Naive B cell (primary cell): ENCODE measurements around the gene ZMYM3. TPM values are rescaled to one million over a fixed set of nuclear protein-coding genes. Genes with fewer than 3 reads are reported as not detected.

Experiments used
- ATAC-seq, 2 donors: fragments of 150-1000 bp; cut with Tn5 transposase; 2 replicates each; pipeline ENCODE4 v1.10.0; 2021; ENCODE audit warnings: low read depth in 2 of 2, mild to moderate bottlenecking in 2 of 2, moderate library complexity in 2 of 2
- DNase-seq: peaks from one replicate; pipeline ENCODE4 v3.0.0; 2022
- H3K27ac Mint-ChIP-seq, 6 donors: one replicate each; pipeline ENCODE4 v1.8.0; 2020 to 2022; ENCODE audit warnings: mild to moderate bottlenecking in 6 of 6, mixed read lengths in 6 of 6, moderate library complexity in 5 of 6, inconsistent platforms in 2 of 6
- H3K27me3 Mint-ChIP-seq, 3 donors: one replicate each; pipeline ENCODE4 v1.8.0; 2021 to 2022; ENCODE audit warnings: mixed read lengths in 3 of 3, mild to moderate bottlenecking in 1 of 3
- H3K36me3 Mint-ChIP-seq, 2 donors: one replicate each; pipeline ENCODE4 v1.8.0; 2020 to 2022; ENCODE audit warnings: mixed read lengths in 2 of 2, inconsistent platforms in 1 of 2, mild to moderate bottlenecking in 1 of 2
- H3K4me1 Mint-ChIP-seq, 3 donors: one replicate each; pipeline ENCODE4 v1.8.0; 2020 to 2022; ENCODE audit warnings: mixed read lengths in 3 of 3, inconsistent platforms in 1 of 3, mild to moderate bottlenecking in 1 of 3, moderate library complexity in 1 of 3
- H3K4me3 Mint-ChIP-seq, 8 donors: one replicate each; pipeline ENCODE4 v1.8.0; 2020 to 2022; ENCODE audit warnings: mild to moderate bottlenecking in 8 of 8, mixed read lengths in 8 of 8, moderate library complexity in 8 of 8, inconsistent platforms in 2 of 8
- H3K9me3 Mint-ChIP-seq, 7 donors: one replicate each; pipeline ENCODE4 v1.8.0; 2020 to 2022; ENCODE audit warnings: mixed read lengths in 7 of 7, mild to moderate bottlenecking in 5 of 7, inconsistent platforms in 2 of 7, moderate library complexity in 1 of 7
- polyA plus RNA-seq, 6 donors: library from polyadenylated mRNA; unstranded; fragments of 300-500 nt; fragmentation: Illumina TruSeq; gene quantifications; one replicate each; pipeline ENCODE4 v1.2.3, GENCODE V29; 2021; ENCODE audit warnings: low read depth in 6 of 6

Gene ZMYM3
- polyA plus RNA-seq, 6 donors from 2014 or later: 5.8 to 10.0 (median 7.8) TPM

DNA sequence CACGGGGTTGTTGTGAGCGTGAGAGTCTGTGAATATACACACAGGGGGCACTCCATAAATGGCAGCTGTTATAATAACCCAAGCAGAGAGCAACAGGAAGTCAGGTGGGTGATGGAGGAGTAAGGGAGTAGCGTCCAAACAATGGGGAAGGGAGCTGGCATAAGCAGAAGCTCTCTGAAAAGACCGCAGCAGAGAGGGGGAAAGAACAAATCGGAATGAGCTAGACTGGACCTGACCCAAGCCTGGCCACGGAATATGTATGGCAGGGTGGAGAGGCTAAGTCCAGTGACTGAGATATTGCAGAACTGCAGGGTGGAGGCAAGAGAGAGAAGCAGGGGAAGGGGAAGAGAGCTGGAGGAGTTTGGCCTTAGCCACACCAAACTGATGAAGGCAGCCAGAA is 37.5 kb downstream of the ZMYM3 start:
- Mint-ChIP-seq H3K9me3 (peaks cover 0 to 2% (median 0%) of the 10 kb centered on the region in 7 donors), H3K36me3 (no peaks in the 10 kb centered on the region), H3K4me3 (no peak overlapping the region), H3K27ac (no peak overlapping the region), H3K27me3 (peaks cover 0 to 15% (median 0%) of the 10 kb centered on the region in 3 donors), H3K4me1 (no peaks in the 10 kb centered on the region)
- ATAC-seq: no peak
- DNase-seq: no peak

DNA sequence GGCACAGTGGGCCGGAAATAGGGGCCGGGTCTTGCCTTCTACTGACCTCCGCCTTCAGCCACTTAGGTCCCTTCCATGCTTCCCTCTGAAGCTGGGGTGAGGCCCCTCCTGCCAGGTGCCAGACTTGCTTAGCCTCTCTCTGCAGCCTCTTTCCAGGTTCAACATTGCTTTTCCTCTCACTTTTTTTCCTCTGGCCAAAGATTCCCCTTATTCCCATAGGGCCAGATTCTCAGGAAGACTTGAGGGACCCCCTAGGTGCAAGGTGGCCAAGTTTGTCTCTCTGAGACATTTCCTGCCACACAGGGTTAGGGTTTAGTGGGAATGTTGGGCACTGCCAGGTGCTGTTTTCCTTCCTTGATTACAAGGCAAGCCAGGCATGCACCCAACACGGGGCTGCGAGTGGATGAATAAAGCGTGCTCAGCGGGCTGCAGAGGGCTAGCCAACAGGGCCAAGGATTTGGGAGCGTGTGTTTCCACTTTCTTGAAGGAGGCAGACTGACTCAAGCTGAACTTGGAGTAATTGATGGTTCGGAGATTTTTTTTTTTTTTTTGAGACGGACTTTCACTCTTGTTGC is 38.5 kb downstream of the ZMYM3 start:
- Mint-ChIP-seq H3K27ac (no peak overlapping the region), H3K4me3 (peak overlapping the region in 1 of 8 donors; percentile 64), H3K36me3 (no peaks in the 10 kb centered on the region), H3K4me1 (no peaks in the 10 kb centered on the region), H3K9me3 (peaks cover 0 to 2% (median 0%) of the 10 kb centered on the region in 7 donors), H3K27me3 (peaks cover 0 to 15% (median 0%) of the 10 kb centered on the region in 3 donors)
- DNase-seq (no peak), ATAC-seq (no peak)

DNA sequence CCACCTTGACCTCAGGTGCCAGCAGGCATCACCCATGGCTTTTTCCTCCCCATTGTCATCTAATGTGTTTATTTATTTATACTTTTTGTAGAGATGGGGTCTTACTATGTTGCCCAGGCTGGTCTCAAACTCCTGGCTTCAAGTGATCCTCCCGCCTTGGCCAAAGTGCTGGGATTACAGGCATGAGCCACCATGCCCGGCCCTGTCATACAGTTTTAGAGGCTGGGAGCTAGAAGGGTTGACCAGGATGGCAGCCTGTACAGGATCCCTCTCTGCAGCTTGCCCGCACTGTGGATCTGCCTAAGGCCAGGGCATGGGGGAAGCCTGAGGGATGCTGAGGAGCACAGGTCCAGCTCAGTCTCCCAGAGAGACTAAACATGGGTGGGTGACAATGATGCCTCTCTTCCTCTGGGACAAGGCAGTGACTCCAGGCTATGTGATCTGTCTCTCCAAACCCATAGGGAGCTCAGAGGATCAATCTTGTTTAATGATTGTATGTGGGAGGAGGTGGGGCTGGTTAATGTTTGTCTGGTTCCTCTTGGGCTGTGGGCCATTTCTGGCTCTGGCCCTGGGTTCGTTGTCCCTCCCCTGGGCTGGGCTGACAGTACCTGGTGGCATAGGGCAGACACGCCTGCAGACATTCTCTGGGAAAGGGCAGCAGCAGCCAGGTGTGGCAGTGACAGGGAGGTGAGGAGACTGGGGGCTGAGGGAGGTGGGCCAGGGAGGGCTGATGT is 39.2 kb downstream of the ZMYM3 start:
- Mint-ChIP-seq H3K27ac (no peak overlapping the region), H3K36me3 (no peaks in the 10 kb centered on the region), H3K27me3 (peaks cover 0 to 15% (median 0%) of the 10 kb centered on the region in 3 donors), H3K4me1 (no peaks in the 10 kb centered on the region), H3K4me3 (no peak overlapping the region), H3K9me3 (peaks cover 0 to 2% (median 0%) of the 10 kb centered on the region in 7 donors)
- no peak for ATAC-seq
- DNase-seq: no peak

DNA sequence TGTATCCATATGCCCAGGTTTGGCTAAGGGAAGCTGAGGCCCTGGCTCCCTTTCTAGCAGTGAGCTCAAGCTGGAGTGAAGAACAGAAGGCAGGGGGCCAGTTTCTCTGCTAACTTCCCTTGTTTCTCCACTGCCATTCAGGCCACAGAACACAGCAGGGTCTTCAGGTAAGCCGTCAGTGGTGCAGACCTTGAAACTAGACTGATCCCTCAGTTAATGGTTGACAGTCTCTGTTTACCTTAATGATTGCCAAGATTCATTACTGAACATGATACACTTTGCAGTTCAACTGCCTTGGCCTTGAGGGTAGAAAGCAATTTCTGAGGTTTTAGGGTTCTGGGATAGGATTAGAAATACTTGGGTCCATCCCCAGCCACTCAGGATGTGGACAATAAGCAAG is 39.8 kb downstream of the ZMYM3 start:
- H3K27ac Mint-ChIP-seq: no peak overlapping the region
- peaks cover 0 to 5% of the 10 kb centered on the region in 2 donors for H3K36me3 Mint-ChIP-seq
- H3K4me1 Mint-ChIP-seq: no peaks in the 10 kb centered on the region
- ATAC-seq: no peak
- H3K27me3 Mint-ChIP-seq: peaks cover 0 to 20% (median 6%) of the 10 kb centered on the region in 3 donors
- peaks cover 0 to 2% (median 0%) of the 10 kb centered on the region in 7 donors for H3K9me3 Mint-ChIP-seq
- no peak for DNase-seq
- peak overlapping the region in 1 of 8 donors; percentile 35 for H3K4me3 Mint-ChIP-seq

DNA sequence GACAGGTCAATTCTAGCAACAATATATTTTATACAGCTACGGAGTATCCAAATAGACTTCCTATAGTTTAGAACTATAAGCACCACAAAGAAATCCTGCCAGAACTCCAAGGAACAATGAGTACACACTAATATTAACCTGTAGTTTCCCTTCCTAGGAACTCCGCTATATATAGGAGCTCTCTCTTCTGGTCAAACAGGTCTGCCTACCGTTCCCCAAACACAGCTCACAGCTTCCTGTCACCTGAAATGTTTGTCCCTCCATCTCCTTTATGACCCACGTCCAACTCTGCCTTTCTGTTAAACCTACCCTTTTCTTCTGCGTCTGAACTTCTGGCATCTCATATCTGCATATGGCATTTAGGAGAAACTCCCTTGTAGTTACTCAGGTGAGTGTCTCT is 41.4 kb downstream of the ZMYM3 start:
- H3K36me3 Mint-ChIP-seq: peaks cover 0 to 6% of the 10 kb centered on the region in 2 donors
- DNase-seq (no peak), ATAC-seq (no peak)
- H3K4me1 Mint-ChIP-seq: no peaks in the 10 kb centered on the region
- no peak overlapping the region for H3K27ac Mint-ChIP-seq
- peaks cover 0 to 21% (median 8%) of the 10 kb centered on the region in 3 donors for H3K27me3 Mint-ChIP-seq
- H3K4me3 Mint-ChIP-seq: no peak overlapping the region
- H3K9me3 Mint-ChIP-seq: peaks cover 0 to 1% (median 0%) of the 10 kb centered on the region in 7 donors

DNA sequence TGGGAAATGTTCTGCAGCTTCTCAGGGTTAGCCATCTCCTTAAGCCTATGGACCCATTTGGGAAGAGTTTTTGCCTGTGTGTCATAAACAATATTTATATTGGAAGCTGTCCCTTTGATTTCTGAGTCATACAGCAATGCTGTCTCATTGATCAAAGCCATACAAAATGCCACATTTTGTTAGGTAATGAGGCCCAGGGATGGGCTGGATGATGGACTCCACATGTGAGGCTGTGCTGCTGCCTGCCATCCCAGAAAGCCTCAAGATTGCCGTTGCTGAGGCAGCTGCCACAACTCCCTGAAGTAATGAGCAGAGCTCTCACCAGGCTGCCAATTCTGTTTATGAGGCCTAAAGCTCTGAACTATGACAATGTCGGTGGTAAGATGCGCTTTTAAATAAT is 43.1 kb downstream of the ZMYM3 start:
- H3K27me3 Mint-ChIP-seq: peaks cover 0 to 21% (median 8%) of the 10 kb centered on the region in 3 donors
- no peaks in the 10 kb centered on the region for H3K4me1 Mint-ChIP-seq
- H3K36me3 Mint-ChIP-seq: peaks cover 0 to 6% of the 10 kb centered on the region in 2 donors
- no peak overlapping the region for H3K4me3 Mint-ChIP-seq
- no peak overlapping the region for H3K27ac Mint-ChIP-seq
- peaks cover 0 to 1% (median 0%) of the 10 kb centered on the region in 7 donors for H3K9me3 Mint-ChIP-seq
- ATAC-seq: no peak
- DNase-seq: no peak

DNA sequence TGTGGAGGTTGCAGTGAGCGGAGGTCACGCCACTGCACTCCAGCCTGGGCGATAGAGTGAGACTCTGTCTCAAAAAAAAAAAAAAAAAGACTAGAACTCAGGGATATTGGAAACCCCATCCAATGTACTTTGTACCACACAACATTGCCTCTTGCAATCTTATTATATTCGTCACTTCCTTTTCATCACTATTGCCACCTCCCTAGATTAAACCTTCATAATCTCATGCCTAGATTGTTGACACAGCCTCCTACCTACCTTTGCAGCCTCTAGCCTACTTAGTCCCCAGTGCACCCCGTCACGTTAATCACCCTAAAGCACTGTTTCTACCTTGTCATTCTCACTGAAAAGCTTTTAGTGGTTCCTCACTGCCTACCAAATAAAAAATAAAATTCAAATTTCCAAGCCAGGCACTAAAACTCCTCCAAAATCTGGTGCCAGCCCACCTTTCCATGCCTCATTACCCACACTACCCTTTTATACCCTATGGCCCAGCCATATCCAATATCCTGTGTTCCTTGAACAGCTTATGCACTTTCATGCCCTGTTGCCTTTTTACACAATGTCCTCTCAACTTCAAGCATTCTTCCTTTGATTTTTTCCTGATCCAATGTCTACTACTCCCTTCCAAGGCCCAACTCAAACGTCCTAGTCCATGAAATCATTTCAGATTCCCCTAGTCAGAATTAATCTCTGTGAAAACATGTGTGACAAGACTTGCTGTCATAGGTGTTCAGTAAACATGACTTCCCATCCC is 54.5 kb downstream of the ZMYM3 start:
- H3K9me3 Mint-ChIP-seq: peaks cover 0 to 7% (median 0%) of the 10 kb centered on the region in 7 donors
- no peaks in the 10 kb centered on the region for H3K36me3 Mint-ChIP-seq
- H3K27me3 Mint-ChIP-seq: no peaks in the 10 kb centered on the region
- ATAC-seq (no peak), DNase-seq (no peak)
- H3K4me1 Mint-ChIP-seq: peaks cover 23 to 31% (median 23%) of the 10 kb centered on the region in 3 donors
- peak overlapping the region in 3 of 8 donors; percentile 54 to 74 (median 59) for H3K4me3 Mint-ChIP-seq
- peak overlapping the region in 3 of 6 donors; percentile 16 to 61 (median 51) for H3K27ac Mint-ChIP-seq

DNA sequence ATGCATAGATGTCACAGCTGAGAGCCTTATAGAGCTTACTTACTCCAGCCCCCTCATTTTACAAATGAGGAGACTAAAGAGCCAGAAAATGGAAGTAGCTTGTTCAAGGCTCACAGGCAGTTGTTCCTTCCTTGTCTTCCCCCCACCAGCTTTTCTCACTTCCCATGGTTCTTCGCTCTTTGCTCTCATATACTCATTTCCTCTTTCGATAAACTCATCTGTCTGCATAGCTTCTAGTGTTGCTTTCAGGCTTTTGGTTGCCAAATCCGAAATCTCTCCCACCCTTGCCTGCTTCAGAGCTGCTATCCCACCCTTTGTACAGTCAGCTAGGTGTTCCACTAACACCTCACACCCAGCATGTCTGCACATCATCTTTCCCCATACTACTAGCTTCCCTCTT is 55.9 kb downstream of the ZMYM3 start:
- DNase-seq (peak; percentile 61), ATAC-seq (peak; percentile 97 to 98)
- Mint-ChIP-seq H3K27ac (peak overlapping the region; percentile 75 to 96 (median 90)), H3K27me3 (no peaks in the 10 kb centered on the region), H3K36me3 (no peaks in the 10 kb centered on the region), H3K4me1 (peaks cover 23 to 31% (median 23%) of the 10 kb centered on the region in 3 donors), H3K9me3 (peaks cover 0 to 7% (median 0%) of the 10 kb centered on the region in 7 donors), H3K4me3 (peak overlapping the region; percentile 67 to 96 (median 94))

DNA sequence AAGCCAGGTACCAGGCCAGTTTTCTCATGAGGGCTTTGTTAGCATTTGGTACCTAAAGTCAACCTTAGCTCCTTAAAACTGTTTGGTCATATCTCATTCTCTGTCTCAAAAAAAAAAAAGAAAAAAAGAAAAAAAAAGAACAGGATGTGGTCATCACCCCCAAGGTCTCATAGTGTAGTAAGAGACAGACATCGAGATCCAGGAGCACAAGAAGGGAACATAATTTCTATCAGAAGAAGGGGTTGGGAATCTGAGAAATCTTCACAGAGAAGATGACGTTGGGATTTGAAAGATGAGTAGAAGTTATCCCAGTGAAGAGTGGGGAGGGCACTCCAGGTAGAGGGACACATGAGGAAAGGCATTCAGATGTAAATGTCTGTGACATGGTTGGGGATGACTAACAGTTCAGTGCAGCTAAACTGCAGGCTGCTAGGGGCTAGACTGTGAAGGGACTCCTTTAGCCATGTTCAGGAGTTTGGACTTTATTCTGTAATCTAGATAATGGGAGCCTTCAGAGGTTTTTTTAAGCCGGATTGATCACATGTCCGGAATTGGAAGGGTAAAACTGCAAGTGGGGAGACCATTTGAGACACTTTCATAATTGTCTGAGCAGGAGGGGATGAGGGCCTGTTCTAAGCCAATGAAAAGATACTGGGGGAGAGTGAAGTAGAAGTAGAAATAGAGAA is 57.8 kb downstream of the ZMYM3 start:
- H3K4me3 Mint-ChIP-seq: peak overlapping the region; percentile 67 to 94 (median 84)
- ATAC-seq: peak; percentile 17 to 29
- H3K9me3 Mint-ChIP-seq: peaks cover 0 to 7% (median 0%) of the 10 kb centered on the region in 7 donors
- no peak for DNase-seq
- no peaks in the 10 kb centered on the region for H3K36me3 Mint-ChIP-seq
- H3K27me3 Mint-ChIP-seq: no peaks in the 10 kb centered on the region
- H3K4me1 Mint-ChIP-seq: peaks cover 23 to 36% (median 25%) of the 10 kb centered on the region in 3 donors
- peak overlapping the region in 5 of 6 donors; percentile 28 to 88 (median 82) for H3K27ac Mint-ChIP-seq

DNA sequence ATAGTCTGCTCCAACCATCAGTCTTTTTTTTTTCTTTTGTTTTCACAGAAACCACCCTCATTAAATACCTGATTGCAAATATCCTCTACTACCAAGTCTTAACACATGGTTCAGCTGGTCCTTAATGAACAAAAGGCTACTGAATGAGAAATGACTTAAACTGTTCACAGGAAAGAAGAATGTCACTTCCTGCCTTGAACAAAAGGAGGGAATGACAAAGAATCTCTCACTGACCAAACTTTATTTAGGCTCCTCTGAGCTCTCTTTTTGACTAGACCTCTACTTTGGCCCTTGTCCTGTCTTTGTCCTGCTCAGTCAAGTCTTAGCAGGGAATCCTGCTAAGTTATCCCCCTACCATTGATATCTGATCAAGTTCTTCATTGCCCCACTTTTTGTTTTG is 62.7 kb downstream of the ZMYM3 start:
- H3K4me3 Mint-ChIP-seq: no peak overlapping the region
- peaks cover 0 to 5% of the 10 kb centered on the region in 2 donors for H3K36me3 Mint-ChIP-seq
- no peaks in the 10 kb centered on the region for H3K27me3 Mint-ChIP-seq
- ATAC-seq (no peak), DNase-seq (no peak)
- peaks cover 5 to 25% (median 18%) of the 10 kb centered on the region in 3 donors for H3K4me1 Mint-ChIP-seq
- no peaks in the 10 kb centered on the region for H3K9me3 Mint-ChIP-seq
- H3K27ac Mint-ChIP-seq: peak overlapping the region in 2 of 6 donors; percentile 5 to 32
